Ramos (cell line): Measurements from ENCODE around the gene KRTAP9-1.
"Not testable (repeated sequence)": the region's sequence is repeated elsewhere in the genome, so short reads cannot be mapped to it uniquely, and the experiment has no call there.

Experiments used
- in situ Hi-C: fragments of 300-500 bp; cut with MboI; formaldehyde crosslinking; loops from one replicate; pipeline ENCODE4 v1.14.3; 2022; ENCODE audit warnings: low sequenced_read_pairs; ENCODE audit not compliant: unreplicated experiment

KRTAP9-1 gene

GRCh38 chr17:41178341-41178740 is 11.3 kb upstream of the KRTAP9-1 start:
- in situ Hi-C loops: no loop called here

DNA sequence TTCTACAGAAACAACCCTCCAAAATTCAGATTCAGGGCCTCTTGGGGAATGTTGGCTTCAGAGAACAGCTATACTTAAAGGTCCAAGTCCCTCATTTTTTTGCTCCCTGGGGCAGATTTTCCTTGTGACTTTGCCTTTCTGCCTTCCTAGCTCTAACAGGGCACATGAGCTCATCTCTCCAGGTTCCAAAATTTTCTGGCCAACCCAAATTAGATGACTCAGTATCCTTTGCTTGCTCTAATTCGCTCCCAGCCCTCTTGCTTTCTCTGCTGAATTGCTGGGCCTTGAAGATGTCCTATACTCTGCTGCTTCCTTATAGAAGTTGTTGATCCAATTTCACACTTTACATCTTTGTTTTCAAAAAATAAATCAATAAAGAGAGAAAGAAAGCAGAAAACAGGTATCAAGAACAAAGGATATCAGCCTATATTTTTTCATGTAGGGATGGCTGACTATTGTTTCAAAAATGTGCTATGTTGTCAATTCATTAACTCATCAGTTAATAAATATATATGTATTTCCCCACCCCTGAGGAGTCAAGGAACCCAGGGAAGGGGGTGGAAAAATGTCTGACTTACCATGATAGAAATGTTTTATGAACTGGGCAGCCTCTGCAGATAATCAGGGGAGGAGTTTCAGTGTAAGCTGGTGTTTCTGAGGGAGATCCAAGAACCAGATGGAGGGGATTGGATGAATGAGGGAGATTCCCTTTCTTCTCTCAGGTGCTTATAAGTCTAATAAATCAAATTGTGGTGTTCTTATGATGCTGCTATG is 10.7 kb upstream of the KRTAP9-1 start:
- in situ Hi-C loops: no loop called here

GRCh38 chr17:41184480-41184961 is 5.2 kb upstream of the KRTAP9-1 start, which contains the start of gene KRTAP4-1:
TSS of gene KRTAP4-1 (minus strand) at chr17:41184911. CDS start at chr17:41184854, 57 bp downstream.
- in situ Hi-C loops: no loop called here

GRCh38 chr17:41185001-41185400 is 4.7 kb upstream of the KRTAP9-1 start:
- in situ Hi-C loops: no loop called here

DNA sequence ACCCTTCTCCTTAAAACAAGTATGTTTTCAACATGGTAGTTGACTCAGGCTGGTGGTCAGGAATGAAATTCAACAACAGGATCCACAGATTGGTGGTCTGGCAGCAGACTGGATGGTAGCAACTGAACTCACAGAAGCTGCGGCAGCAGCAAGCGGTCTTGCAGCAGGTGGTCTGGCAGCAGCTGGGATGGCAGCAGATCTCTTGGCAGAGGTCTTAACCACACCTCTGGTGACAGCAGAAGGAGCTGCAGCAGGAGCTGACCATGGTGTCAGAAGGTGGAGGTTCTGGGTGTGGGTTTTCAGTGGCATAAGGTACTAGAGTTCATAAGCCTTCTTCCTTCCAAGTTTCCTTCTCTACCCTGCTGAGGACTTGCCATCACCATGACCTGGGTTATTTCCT is 2.8 kb upstream of the KRTAP9-1 start:
- in situ Hi-C loops: no loop called here

DNA sequence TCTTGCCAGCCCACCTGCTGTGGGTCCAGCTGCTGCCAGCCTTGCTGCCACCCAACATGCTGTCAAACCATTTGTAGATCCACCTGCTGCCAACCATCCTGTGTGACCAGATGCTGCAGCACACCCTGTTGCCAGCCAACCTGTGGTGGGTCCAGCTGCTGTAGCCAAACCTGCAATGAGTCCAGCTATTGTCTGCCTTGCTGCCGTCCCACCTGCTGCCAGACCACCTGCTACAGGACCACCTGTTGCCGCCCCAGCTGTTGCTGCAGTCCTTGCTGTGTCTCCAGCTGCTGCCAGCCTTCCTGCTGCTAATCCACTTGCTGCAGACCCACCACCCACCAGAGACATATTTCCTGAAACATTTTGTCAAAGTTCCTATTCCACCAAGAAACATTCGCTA is 641 bp downstream of the KRTAP9-1 start:
- in situ Hi-C loops: no loop called here

- in situ Hi-C loops: no loop called here
Measured at GRCh38 chr17:41196068-41196467, 6.4 kb downstream of the KRTAP9-1 start.

- in situ Hi-C loops: no loop called here
Measured at GRCh38 chr17:41199421-41200078, 9.9 kb downstream of the KRTAP9-1 start.

- in situ Hi-C loops: no loop called here
Measured at GRCh38 chr17:41211845-41212466, 22.3 kb downstream of the KRTAP9-1 start.

- in situ Hi-C loops: no loop called here
Measured at GRCh38 chr17:41212524-41213169, 23.0 kb downstream of the KRTAP9-1 start.

- in situ Hi-C loops: no loop called here
Measured at GRCh38 chr17:41215681-41216080, 26.0 kb downstream of the KRTAP9-1 start.

DNA sequence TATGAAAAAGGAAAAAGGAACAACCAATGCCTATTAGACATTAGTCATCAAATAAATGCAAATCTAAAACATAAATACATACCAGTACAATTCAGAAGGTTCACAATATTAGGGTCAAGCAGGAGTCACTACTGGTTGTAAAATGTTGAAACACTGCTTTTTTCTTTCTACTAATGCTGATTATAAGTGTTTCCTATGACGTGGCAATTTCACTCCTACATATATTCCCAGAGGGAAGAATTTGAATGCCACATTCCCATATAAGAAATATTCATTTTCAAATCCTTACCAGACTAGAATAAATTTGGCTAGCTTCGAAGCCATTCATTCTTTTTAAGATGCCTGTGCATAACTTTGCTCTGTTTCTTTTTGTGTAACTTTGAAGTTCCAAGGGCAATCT is 34.1 kb downstream of the KRTAP9-1 start:
- in situ Hi-C loops: no loop called here

- in situ Hi-C loops: no loop called here
Measured at GRCh38 chr17:41226051-41226450, 36.4 kb downstream of the KRTAP9-1 start.

GRCh38 chr17:41226598-41227095 is 37.0 kb downstream of the KRTAP9-1 start, which contains the start of gene KRTAP9-2:
TSS of gene KRTAP9-2 (plus strand) at chr17:41226648. CDS start at chr17:41226655, 7 bp downstream.
- in situ Hi-C loops: not testable (repeated sequence)

DNA sequence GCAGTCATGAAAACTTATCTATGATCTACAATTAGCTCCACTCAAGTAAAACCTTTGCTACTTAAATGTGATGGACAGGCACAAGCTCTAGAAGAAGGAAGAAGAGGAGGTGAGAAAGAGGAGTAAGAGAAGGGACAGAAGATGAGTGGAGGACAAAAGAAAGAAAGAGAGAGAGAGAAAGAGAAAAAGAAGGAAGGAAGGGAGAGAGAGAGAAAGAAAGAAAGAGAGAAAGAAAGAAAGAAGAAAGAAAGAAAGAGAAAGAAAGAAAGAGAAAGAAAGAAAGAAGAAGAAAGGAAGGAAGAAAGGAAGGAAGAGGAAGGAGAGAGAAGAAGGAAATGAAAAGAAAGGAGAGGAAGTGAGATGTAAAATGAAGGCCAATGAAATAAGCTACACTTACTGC is 40.4 kb downstream of the KRTAP9-1 start:
- in situ Hi-C loops: no loop called here

DNA sequence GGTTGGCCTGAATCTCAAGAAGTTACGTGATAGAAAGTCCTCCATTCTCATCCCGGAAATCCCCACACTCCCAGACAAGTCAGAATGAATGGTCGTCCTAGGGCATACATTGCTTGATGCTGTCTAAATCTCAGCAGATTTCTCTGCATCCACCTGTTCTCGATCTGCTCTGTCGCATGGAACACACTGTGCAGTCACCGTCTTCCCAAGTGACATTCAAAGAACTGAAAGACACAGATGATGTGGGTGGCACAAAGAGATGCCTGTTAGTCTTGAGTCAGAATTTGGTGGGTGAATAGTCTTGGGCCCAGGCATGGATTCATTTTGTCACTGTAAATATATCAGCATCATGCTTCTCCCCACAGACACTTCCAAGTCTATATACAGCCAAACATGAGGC is 42.0 kb downstream of the KRTAP9-1 start:
- in situ Hi-C loops: no loop called here

DNA sequence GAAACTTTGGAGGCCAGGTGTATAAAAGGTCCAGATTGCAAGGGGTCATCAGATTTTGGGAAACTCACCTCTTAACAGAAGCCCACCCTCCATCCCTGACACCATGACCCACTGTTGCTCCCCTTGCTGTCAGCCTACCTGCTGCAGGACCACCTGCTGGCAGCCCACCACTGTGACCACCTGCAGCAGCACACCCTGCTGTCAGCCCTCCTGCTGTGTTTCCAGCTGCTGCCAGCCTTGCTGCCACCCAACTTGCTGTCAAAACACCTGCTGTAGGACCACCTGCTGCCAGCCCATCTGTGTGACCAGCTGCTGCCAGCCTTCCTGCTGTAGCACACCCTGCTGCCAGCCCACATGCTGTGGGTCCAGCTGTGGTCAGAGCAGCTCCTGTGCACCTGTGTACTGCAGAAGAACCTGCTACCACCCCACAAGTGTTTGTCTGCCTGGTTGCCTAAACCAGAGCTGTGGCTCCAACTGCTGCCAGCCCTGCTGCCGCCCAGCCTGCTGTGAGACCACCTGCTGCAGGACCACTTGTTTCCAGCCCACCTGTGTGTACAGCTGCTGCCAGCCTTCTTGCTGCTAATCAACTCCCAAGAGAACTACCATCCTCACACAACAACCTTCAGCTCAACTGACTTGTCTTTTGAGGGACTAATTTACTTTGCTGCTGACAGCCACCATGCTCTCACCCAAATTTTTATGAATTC is 42.9 kb downstream of the KRTAP9-1 start, which contains the start of gene KRTAP9-3:
Gene KRTAP9-3 (plus strand): TSS at position 51 of the 707 bp plus-strand sequence. CDS start 53 bp downstream, at position 104.
- in situ Hi-C loops: not testable (repeated sequence)

DNA sequence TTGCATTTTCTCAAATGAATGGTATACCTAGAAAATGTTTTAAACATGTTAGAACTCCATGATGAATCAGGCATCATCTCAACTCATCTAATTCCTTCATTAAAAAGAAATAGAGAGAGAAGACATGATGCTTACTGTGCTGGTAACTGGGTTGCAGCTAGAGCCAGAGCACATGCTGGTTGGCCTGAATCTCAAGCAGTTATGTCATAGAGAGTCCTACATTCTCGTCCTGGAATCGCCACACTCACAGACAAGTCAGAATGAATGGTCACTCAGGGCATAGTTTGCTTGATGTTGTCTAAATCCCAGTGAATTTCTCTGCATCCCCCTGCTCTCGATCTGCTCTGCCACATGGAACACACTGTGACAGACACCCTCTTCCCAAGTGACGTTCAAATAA is 47.4 kb downstream of the KRTAP9-1 start:
- in situ Hi-C loops: not testable (repeated sequence)

- in situ Hi-C loops: not testable (repeated sequence)
Measured at GRCh38 chr17:41237949-41238437, 48.3 kb downstream of the KRTAP9-1 start, which contains the start of gene KRTAP9-8. TSS of gene KRTAP9-8 (plus strand) at chr17:41237999. CDS start at chr17:41238052, 53 bp downstream.
